Heart left ventricle (tissue), 16 donors: Measurements from ENCODE around the gene OTUD4. TPM values are rescaled to one million over a fixed set of nuclear protein-coding genes. Genes with fewer than 3 reads are reported as not detected.

Source experiments
- ATAC-seq, 4 donors: fragments of 200-7000 bp; cut with Tn5 transposase; one replicate each; pipeline ENCODE4 v1.9.1; 2020 to 2022; ENCODE audit warnings: moderate library complexity in 4 of 4, mild to moderate bottlenecking in 3 of 4, moderate number of reproducible peaks in 1 of 4
- DNase-seq, 5 donors: peaks; one replicate each; pipeline ENCODE4 v3.0.0-alpha.2; 2020
- H3K27ac ChIP-seq, 12 donors: fragments of 200-600 bp; sonication (generic) in 4 of 12; one replicate each; pipeline versions ENCODE4 v1.5.0 to v1.8.0; 2016 to 2022; ENCODE audit warnings: mild to moderate bottlenecking in 2 of 12
- H3K27me3 ChIP-seq, 9 donors: fragments of 200-600 bp; sonication (generic) in 2 of 9; one replicate each; pipeline versions ENCODE4 v1.5.1 to v1.8.0; 2016 to 2022; ENCODE audit warnings: mild to moderate bottlenecking in 3 of 9
- H3K36me3 ChIP-seq, 9 donors: fragments of 200-600 bp; sonication (generic) in 2 of 9; one replicate each; pipeline versions ENCODE4 v1.5.0 to v1.8.0; 2018 to 2022; ENCODE audit warnings: mild to moderate bottlenecking in 2 of 9
- H3K4me1 ChIP-seq, 12 donors: fragments of 200-600 bp; sonication (generic) in 4 of 12; one replicate each; pipeline versions ENCODE4 v1.5.0 to v1.8.0; 2016 to 2022; ENCODE audit warnings: mild to moderate bottlenecking in 3 of 12
- H3K4me3 ChIP-seq, 12 donors: fragments of 200-600 bp; sonication (generic) in 4 of 12; one replicate each; pipeline versions ENCODE4 v1.5.0 to v1.8.0; 2017 to 2022; ENCODE audit warnings: mild to moderate bottlenecking in 9 of 12, moderate library complexity in 4 of 12
- H3K9me3 ChIP-seq, 12 donors: fragments of 200-600 bp; sonication (generic) in 4 of 12; one replicate each; pipeline versions ENCODE4 v1.5.0 to v1.8.0; 2016 to 2022; ENCODE audit warnings: mild to moderate bottlenecking in 1 of 12
- CTCF ChIP-seq, 12 donors: fragments of 200-600 bp; sonication (generic) in 4 of 12; IDR thresholded peaks; one replicate each; pipeline versions ENCODE4 v1.5.0 to v1.8.0; 2018 to 2022; ENCODE audit warnings: antibody characterized with exemption in 12 of 12, mild to moderate bottlenecking in 5 of 12
- POLR2A ChIP-seq, 2 donors: fragments of 450-650 bp; IDR thresholded peaks; one replicate each; pipeline ENCODE4 v1.6.1; 2017; ENCODE audit warnings: antibody characterized with exemption in 2 of 2, mild to moderate bottlenecking in 2 of 2, moderate library complexity in 2 of 2
- WGBS, 4 donors: extraction: QIAGEN DNeasy Blood & Tissue Kit in 2 of 4; methylation state at CpG; one replicate each; pipeline versions ENCODE4 v1.1.5 to v1.1.7; 2013 to 2018; 5-methylcytosine and 5-hydroxymethylcytosine counted together
- intact Hi-C, 10 donors: fragments of 100-400 bp; cut with DNase I; formaldehyde crosslinking; loops; one replicate each; pipeline versions ENCODE4 v1.11.1 to v1.14.2; 2022
- polyA plus RNA-seq, 2 donors: library from polyadenylated mRNA; stranded (reverse); fragments of 200-250 nt; gene quantifications; one replicate each; pipeline ENCODE4 v1.2.3, GENCODE V29; 2013
- total RNA-seq, 9 donors: library from RNA; depleted of rRNA in 2 of 9; stranded (reverse); fragments of >200 nt in 2 of 9; fragmentation: NEBNext Ultra II Directional in 3 of 9; extraction: Animal tissue kit (Norgen Biotek cat#: 25700) in 3 of 9; gene quantifications; one replicate each; pipeline versions ENCODE4 v1.1.0 to v1.2.4, GENCODE V29; 2016 to 2023
- donor health status: ischemic (EF 13 %, LVEDD 7.1; RV severe dilation, severe dysfunction).
- donor health status: healthy with polysubstance abuse.
- donor health status: DM: no; HTN: yes; CAD: no.
- donor health status: DM: no; HTN: no; CAD: no.
- donor health status: ischemic (EF 25% LVEDD 6.9; RV normal size, moderate dysfunction).
- donor health status: ischemic (EF 25% LVEDD 5.7; RV mildly dilated, moderate dysfunction).
- donor health status: healthy.
- donor health status: DM: yes; HTN: yes; CAD: no.
- donor health status: ischemic (EF 35%, LVEDD 5.7; RV mildly dilated, moderate dysfunction).
- donor health status: nonischemic (EF 11% LVEDD 7.7; RV severe dilation, severe dysfunction).
- donor health status: DM: yes; HTN: yes; CAD: no.
- donor health status: PGD.
- donor health status: ischemic (EF 29% LVEDD 5.4; RV normal size, mild dysfunction).
- donor health status: nonischemic (EF 23%, LVEDD 6.1; RV moderate dilation, normal function).

Gene OTUD4
- total and polyA plus RNA-seq, 11 donors, result 7.7 to 42.1 (median 28.4) TPM

- DNase-seq (no peak), ATAC-seq (no peak)
- 70 to 81% (median 78%) methylated on average over 2 of the region's 2 CpGs for WGBS, 4 donors
- no peaks in the 10 kb centered on the region for H3K27me3 ChIP-seq
- no peak overlapping the region for H3K27ac ChIP-seq
- no peaks in the 10 kb centered on the region for H3K9me3 ChIP-seq
- no peak overlapping the region for H3K4me3 ChIP-seq
- H3K4me1 ChIP-seq, result peaks cover 0 to 18% (median 2%) of the 10 kb centered on the region in 12 donors
- peaks cover 0 to 90% (median 45%) of the 10 kb centered on the region in 9 donors for H3K36me3 ChIP-seq
- intact Hi-C loops, result no loop called here
- no peak for TF ChIP-seq CTCF (IDR thresholded peaks at IDR 0.05)
- TF ChIP-seq POLR2A (IDR thresholded peaks at IDR 0.05), result no peak
Measured at GRCh38 chr4:145130788-145131399, 49.5 kb downstream of the OTUD4 start.

GRCh38 chr4:145130130-145130529 lies 50.3 kb downstream of the OTUD4 start:
- no peak for ATAC-seq

GRCh38 chr4:145125396-145125795 lies 55.0 kb downstream of the OTUD4 start:
- WGBS, 4 donors, result 95 to 98% (median 96%) methylated on average over 2 of the region's 2 CpGs
- no peak for ATAC-seq
- peaks cover 3 to 100% (median 87%) of the 10 kb centered on the region in 9 donors for H3K36me3 ChIP-seq

More at GRCh38 chr4:145130130-145130529, 50.3 kb downstream of the OTUD4 start:
- H3K4me1 ChIP-seq, result peaks cover 0 to 14% (median 2%) of the 10 kb centered on the region in 12 donors
- DNase-seq, result no peak
- TF ChIP-seq POLR2A (IDR thresholded peaks at IDR 0.05) (no peak), CTCF (IDR thresholded peaks at IDR 0.05) (no peak)
- H3K4me3 ChIP-seq, result no peak overlapping the region
- H3K27ac ChIP-seq, result no peak overlapping the region
- H3K9me3 ChIP-seq, result no peaks in the 10 kb centered on the region
- H3K27me3 ChIP-seq, result no peaks in the 10 kb centered on the region
- H3K36me3 ChIP-seq, result peaks cover under 1 to 90% (median 53%) of the 10 kb centered on the region in 9 donors
- intact Hi-C loops, result no loop called here

GRCh38 chr4:145108128-145108527 lies 72.3 kb downstream of the OTUD4 start:
- peaks cover 0 to 13% (median 0%) of the 10 kb centered on the region in 12 donors for H3K4me1 ChIP-seq
- TF ChIP-seq CTCF (IDR thresholded peaks at IDR 0.05) (no peak), POLR2A (IDR thresholded peaks at IDR 0.05) (no peak)
- no peak overlapping the region for H3K4me3 ChIP-seq
- intact Hi-C loops, result no loop called here
- H3K27ac ChIP-seq, result no peak overlapping the region
- ATAC-seq (no peak), DNase-seq (no peak)
- H3K27me3 ChIP-seq, result no peaks in the 10 kb centered on the region
- H3K9me3 ChIP-seq, result no peaks in the 10 kb centered on the region
- H3K36me3 ChIP-seq, result peaks cover 0 to 91% (median 90%) of the 10 kb centered on the region in 9 donors

More at GRCh38 chr4:145125396-145125795, 55.0 kb downstream of the OTUD4 start:
- no peak for TF ChIP-seq POLR2A (IDR thresholded peaks at IDR 0.05)
- TF ChIP-seq CTCF (IDR thresholded peaks at IDR 0.05), result no peak
- Histone ChIP-seq H3K27ac (peak overlapping the region in 1 of 12 donors; percentile 61), H3K27me3 (no peaks in the 10 kb centered on the region), H3K4me3 (no peak overlapping the region), H3K4me1 (no peaks in the 10 kb centered on the region), H3K9me3 (no peaks in the 10 kb centered on the region)
- DNase-seq, result no peak
- intact Hi-C loops, result no loop called here
